Measurements from ENCODE around the gene RIOK2.

Gene RIOK2

GRCh38 chr5:97125125-97125683 lies 57.8 kb downstream of the RIOK2 start:
- no peak for DNase-seq (ENCODE audit: low spot score)

GRCh38 chr5:97124335-97124734 lies 58.7 kb downstream of the RIOK2 start:
- no peak for DNase-seq (ENCODE audit: low spot score)

- DNase-seq (ENCODE audit: low spot score): no peak
These were observed 61.2 kb downstream of the RIOK2 start for GRCh38 chr5:97121848-97122247.

- no peak for DNase-seq (ENCODE audit: low spot score)
These were observed 62.9 kb downstream of the RIOK2 start for GRCh38 chr5:97120195-97120594.

- DNase-seq (ENCODE audit: low spot score): no peak
These were observed 64.0 kb downstream of the RIOK2 start for GRCh38 chr5:97119007-97119390.

GRCh38 chr5:97118261-97119006 lies 64.6 kb downstream of the RIOK2 start:
- DNase-seq (ENCODE audit: low spot score): no peak

GRCh38 chr5:97115932-97116331 lies 67.1 kb downstream of the RIOK2 start:
- no peak for DNase-seq (ENCODE audit: low spot score)

GRCh38 chr5:97112230-97112629 lies 70.8 kb downstream of the RIOK2 start:
- DNase-seq (ENCODE audit: low spot score): no peak

- no peak for DNase-seq (ENCODE audit: low spot score)
These were observed 71.4 kb downstream of the RIOK2 start for GRCh38 chr5:97111616-97112015.

- no peak for DNase-seq (ENCODE audit: low spot score)
These were observed 72.0 kb downstream of the RIOK2 start for GRCh38 chr5:97111004-97111403.

Data from GM03348 (cell line).